ENCODE data around the gene F2R. TPM values are rescaled to one million over a fixed set of nuclear protein-coding genes. Genes with fewer than 3 reads are reported as not detected.
"Not testable (repeated sequence)": the region's sequence is repeated elsewhere in the genome, so short reads cannot be mapped to it uniquely, and the experiment has no call there.

The F2R gene
- polyA plus RNA-seq, 2 donors = 0.45 to 1.5 TPM

DNA sequence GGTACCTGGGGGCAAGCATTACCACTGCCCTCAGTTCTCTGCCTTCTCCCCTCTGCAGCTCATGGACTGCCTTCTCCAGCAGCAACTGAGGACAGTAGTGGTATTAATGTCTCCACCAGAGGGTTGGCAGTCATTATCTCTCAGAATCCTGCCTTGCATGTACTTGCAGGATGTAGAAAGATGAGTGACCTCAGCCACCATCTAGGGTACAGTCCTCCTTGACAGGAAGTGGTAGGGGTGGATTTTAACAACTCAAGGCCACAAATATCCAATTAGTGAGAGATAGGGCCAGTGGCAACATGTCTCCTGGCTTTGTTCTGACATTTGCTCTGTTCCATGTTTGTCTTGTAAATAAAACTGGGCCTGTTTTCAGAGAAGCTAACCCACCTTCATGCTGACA lies 47.2 kb downstream of the F2R start:
- Histone ChIP-seq H3K36me3 (ENCODE audit: control insufficient read depth in 2 of 2, insufficient read depth in 2 of 2, low read length in 1 of 2) (no peaks in the 10 kb centered on the region), H3K4me1 (ENCODE audit: control insufficient read depth in 2 of 2, insufficient read depth in 2 of 2, low read length in 1 of 2) (no peaks in the 10 kb centered on the region), H3K27ac (ENCODE audit: low read depth in 2 of 2, low read length in 1 of 2) (no peak overlapping the region)

DNA sequence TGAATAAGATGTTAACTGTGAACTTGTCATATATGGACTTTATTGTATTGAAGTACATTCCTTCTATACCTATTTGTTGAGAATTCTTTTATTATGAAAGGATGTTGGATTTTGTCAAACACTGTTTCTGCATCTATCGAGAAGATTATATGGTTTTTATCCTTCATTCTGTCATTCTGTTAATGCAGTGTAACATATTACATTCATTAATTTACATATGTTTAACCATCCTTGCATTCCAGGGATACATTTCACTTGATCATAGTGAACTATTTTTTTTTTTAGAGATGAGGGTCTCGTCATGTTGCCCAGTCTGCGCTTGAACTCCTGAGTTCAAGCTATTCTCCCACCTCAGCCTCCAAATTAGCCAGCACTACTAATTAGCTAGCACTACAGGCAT lies 48.4 kb downstream of the F2R start:
- WGBS, 2 donors = 67 to 78% methylated on average over 3 of the region's 3 CpGs
- Histone ChIP-seq H3K4me1 (ENCODE audit: control insufficient read depth in 2 of 2, insufficient read depth in 2 of 2, low read length in 1 of 2) (no peaks in the 10 kb centered on the region), H3K27ac (ENCODE audit: low read depth in 2 of 2, low read length in 1 of 2) (no peak overlapping the region), H3K36me3 (ENCODE audit: control insufficient read depth in 2 of 2, insufficient read depth in 2 of 2, low read length in 1 of 2) (no peaks in the 10 kb centered on the region), H3K9me3 (ENCODE audit: control insufficient read depth in 2 of 2, insufficient read depth in 1 of 2, low read depth in 1 of 2, low read length in 1 of 2) (no peaks in the 10 kb centered on the region), H3K4me3 (ENCODE audit: low read depth in 1 of 2, low read length in 2 of 2) (no peak overlapping the region), H3K27me3 (ENCODE audit: control insufficient read depth in 1 of 2, insufficient read depth in 2 of 2, low read length in 2 of 2) (no peaks in the 10 kb centered on the region)

More for the DNA sequence above, 47.2 kb downstream of the F2R start:
- H3K9me3 ChIP-seq (ENCODE audit: control insufficient read depth in 2 of 2, insufficient read depth in 1 of 2, low read depth in 1 of 2, low read length in 1 of 2) = no peaks in the 10 kb centered on the region
- H3K4me3 ChIP-seq (ENCODE audit: low read depth in 1 of 2, low read length in 2 of 2) = no peak overlapping the region
- H3K27me3 ChIP-seq (ENCODE audit: control insufficient read depth in 1 of 2, insufficient read depth in 2 of 2, low read length in 2 of 2) = no peaks in the 10 kb centered on the region

DNA sequence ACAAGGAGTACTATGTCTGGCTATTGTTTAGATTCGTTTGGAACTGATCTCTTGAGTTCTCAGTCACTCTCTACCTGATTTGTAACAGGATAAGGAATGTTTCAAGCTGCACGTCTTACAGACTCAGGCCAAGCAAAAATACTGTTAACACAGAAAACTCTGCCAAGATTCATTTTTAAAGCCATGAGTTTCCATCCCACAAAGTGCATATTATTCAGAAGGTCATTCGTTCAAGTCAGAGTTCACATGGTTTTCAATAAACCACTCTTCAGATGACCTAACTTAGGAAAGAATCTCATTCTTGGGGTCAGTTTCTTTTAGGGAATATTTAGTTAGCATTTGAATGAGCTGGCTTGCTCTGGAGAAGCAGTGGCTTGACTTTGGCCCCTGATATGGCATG lies 49.3 kb downstream of the F2R start:
- WGBS, 2 donors = 64% methylated on average over 3 of the region's 3 CpGs
- no peaks in the 10 kb centered on the region for H3K9me3 ChIP-seq (ENCODE audit: control insufficient read depth in 2 of 2, insufficient read depth in 1 of 2, low read depth in 1 of 2, low read length in 1 of 2)
- H3K4me3 ChIP-seq (ENCODE audit: low read depth in 1 of 2, low read length in 2 of 2) = no peak overlapping the region
- no peak overlapping the region for H3K27ac ChIP-seq (ENCODE audit: low read depth in 2 of 2, low read length in 1 of 2)
- H3K4me1 ChIP-seq (ENCODE audit: control insufficient read depth in 2 of 2, insufficient read depth in 2 of 2, low read length in 1 of 2) = no peaks in the 10 kb centered on the region
- H3K27me3 ChIP-seq (ENCODE audit: control insufficient read depth in 1 of 2, insufficient read depth in 2 of 2, low read length in 2 of 2) = no peaks in the 10 kb centered on the region
- no peaks in the 10 kb centered on the region for H3K36me3 ChIP-seq (ENCODE audit: control insufficient read depth in 2 of 2, insufficient read depth in 2 of 2, low read length in 1 of 2)

DNA sequence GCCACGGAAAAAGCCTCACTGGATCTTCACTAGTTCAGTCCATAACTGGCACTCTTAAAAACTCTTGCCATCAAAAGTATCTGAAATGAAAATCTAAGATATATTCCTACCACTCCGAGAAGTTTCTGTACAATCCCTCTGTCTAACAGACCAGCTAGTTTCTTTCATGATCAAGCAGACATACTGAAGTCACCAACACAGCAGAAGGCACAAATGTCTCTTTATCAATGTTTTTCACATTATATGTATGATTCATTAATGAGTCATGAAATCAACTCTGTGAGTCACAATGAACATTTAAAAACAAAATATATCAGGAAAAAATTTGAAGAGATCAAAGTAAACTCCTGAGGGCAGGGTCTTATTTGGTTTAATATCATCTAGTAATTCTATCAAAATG lies 50.8 kb downstream of the F2R start:
- Histone ChIP-seq H3K27ac (ENCODE audit: low read depth in 2 of 2, low read length in 1 of 2) (no peak overlapping the region), H3K36me3 (ENCODE audit: control insufficient read depth in 2 of 2, insufficient read depth in 2 of 2, low read length in 1 of 2) (no peaks in the 10 kb centered on the region), H3K27me3 (ENCODE audit: control insufficient read depth in 1 of 2, insufficient read depth in 2 of 2, low read length in 2 of 2) (no peaks in the 10 kb centered on the region), H3K4me3 (ENCODE audit: low read depth in 1 of 2, low read length in 2 of 2) (no peak overlapping the region), H3K4me1 (ENCODE audit: control insufficient read depth in 2 of 2, insufficient read depth in 2 of 2, low read length in 1 of 2) (no peaks in the 10 kb centered on the region), H3K9me3 (ENCODE audit: control insufficient read depth in 2 of 2, insufficient read depth in 1 of 2, low read depth in 1 of 2, low read length in 1 of 2) (no peaks in the 10 kb centered on the region)
- 90 to 95% methylated on average over 2 of the region's 2 CpGs for WGBS, 2 donors

DNA sequence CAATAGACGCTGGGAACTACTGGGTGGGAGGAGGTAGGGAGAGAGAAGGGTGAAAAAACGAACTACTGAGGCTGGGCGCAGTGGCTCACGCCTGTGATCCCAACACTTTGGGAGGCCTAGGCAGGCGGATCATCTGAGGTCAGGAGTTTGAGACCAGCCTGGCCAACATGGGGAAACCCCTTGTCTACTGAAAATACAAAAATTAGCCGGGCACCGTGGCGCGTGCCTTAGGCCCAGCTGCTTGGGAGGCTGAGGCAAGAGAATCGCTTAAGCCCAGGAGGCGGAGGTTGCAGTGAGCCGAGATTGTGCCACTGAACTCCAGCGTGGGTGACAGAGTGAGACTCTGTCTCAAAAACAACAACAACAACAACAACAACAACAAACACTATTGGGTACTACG lies 55.1 kb downstream of the F2R start:
- not testable (repeated sequence) for H3K27ac ChIP-seq (ENCODE audit: low read depth in 2 of 2, low read length in 1 of 2); H3K9me3 ChIP-seq (ENCODE audit: control insufficient read depth in 2 of 2, insufficient read depth in 1 of 2, low read depth in 1 of 2, low read length in 1 of 2); H3K36me3 ChIP-seq (ENCODE audit: control insufficient read depth in 2 of 2, insufficient read depth in 2 of 2, low read length in 1 of 2); H3K27me3 ChIP-seq (ENCODE audit: control insufficient read depth in 1 of 2, insufficient read depth in 2 of 2, low read length in 2 of 2); H3K4me1 ChIP-seq (ENCODE audit: control insufficient read depth in 2 of 2, insufficient read depth in 2 of 2, low read length in 1 of 2); H3K4me3 ChIP-seq (ENCODE audit: low read depth in 1 of 2, low read length in 2 of 2)
- whole genome bisulfite sequencing, 2 donors = 93 to 94% methylated on average over 14 of the region's 14 CpGs

DNA sequence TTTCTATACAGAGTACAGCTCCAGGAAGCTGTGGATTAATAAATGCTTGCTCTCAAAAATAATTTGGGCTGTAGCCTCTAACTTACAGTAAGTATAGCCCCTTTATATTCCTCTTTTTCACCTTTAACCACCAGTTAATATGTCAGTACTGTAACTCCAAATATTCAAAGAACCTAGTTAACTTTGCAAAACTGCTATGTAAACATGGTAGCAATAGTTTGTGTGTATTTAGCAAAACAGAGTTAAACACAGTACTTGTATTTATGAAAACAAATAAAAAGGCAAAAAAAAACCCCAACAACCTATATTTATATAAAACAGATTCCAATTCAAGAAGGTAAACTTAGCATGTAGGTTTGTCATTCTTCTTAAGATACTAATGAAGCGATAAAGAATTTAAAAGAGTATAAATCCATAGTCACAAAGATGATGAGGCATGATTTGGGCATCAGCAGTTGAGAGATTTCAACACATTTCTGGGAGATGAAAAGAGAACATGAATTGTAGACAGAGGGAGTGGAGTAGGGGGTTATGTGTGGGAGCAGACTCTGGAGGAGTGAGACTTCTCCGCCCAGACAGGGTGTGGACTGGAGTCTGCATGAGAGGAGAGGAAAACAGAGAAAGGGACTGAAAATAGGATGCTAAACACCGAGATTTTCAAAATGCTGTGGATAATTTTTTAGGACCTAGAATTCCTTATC lies 55.9 kb downstream of the F2R start:
- no peak overlapping the region for H3K27ac ChIP-seq (ENCODE audit: low read depth in 2 of 2, low read length in 1 of 2)
- no peaks in the 10 kb centered on the region for H3K9me3 ChIP-seq (ENCODE audit: control insufficient read depth in 2 of 2, insufficient read depth in 1 of 2, low read depth in 1 of 2, low read length in 1 of 2)
- H3K27me3 ChIP-seq (ENCODE audit: control insufficient read depth in 1 of 2, insufficient read depth in 2 of 2, low read length in 2 of 2) = no peaks in the 10 kb centered on the region
- H3K36me3 ChIP-seq (ENCODE audit: control insufficient read depth in 2 of 2, insufficient read depth in 2 of 2, low read length in 1 of 2) = no peaks in the 10 kb centered on the region
- H3K4me1 ChIP-seq (ENCODE audit: control insufficient read depth in 2 of 2, insufficient read depth in 2 of 2, low read length in 1 of 2) = no peaks in the 10 kb centered on the region
- no peak overlapping the region for H3K4me3 ChIP-seq (ENCODE audit: low read depth in 1 of 2, low read length in 2 of 2)
- 63 to 68% methylated on average over 3 of the region's 3 CpGs for WGBS, 2 donors

DNA sequence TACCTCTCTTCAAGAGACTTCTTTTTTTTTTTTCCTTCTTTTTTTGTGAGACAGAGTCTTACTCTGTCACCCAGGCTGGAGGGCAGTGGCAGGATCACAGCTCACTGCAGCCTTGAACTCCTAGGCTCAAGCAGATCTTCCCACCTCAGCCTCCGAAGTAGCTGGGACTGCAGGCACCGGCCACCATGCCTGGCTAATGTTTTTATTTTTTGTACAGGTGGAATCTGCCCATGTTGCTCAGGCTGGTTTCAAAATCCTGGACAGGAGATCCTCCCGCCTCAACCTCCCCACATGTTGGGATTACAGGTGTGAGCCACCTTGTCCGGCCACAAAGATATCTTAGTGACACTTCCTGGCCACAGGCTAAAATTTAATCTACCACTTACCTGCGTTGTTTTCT lies 60.0 kb downstream of the F2R start:
- no peaks in the 10 kb centered on the region for H3K27me3 ChIP-seq (ENCODE audit: control insufficient read depth in 1 of 2, insufficient read depth in 2 of 2, low read length in 2 of 2)
- 82 to 91% methylated on average over 5 of the region's 5 CpGs for WGBS, 2 donors

DNA sequence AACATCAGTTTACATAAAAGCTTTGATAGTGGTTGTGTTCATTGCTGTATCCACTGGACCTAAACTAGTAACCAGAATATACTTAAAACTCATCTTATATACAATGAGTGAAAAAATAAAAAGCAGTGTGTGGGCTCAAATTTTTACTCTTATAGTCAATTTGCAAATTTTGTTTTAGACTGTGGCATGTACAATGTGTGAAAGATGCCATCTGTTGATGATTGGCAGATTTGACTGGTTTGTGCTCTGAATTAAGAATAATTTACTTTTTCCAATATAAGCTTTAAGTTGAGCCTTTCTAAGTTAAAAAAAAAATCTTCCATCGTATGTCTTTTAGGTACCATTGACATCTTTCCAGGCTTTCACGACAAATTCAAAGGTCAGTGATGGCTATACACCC lies 60.5 kb downstream of the F2R start:
- Histone ChIP-seq H3K4me1 (ENCODE audit: control insufficient read depth in 2 of 2, insufficient read depth in 2 of 2, low read length in 1 of 2) (no peaks in the 10 kb centered on the region), H3K36me3 (ENCODE audit: control insufficient read depth in 2 of 2, insufficient read depth in 2 of 2, low read length in 1 of 2) (no peaks in the 10 kb centered on the region), H3K27ac (ENCODE audit: low read depth in 2 of 2, low read length in 1 of 2) (no peak overlapping the region), H3K4me3 (ENCODE audit: low read depth in 1 of 2, low read length in 2 of 2) (no peak overlapping the region), H3K27me3 (ENCODE audit: control insufficient read depth in 1 of 2, insufficient read depth in 2 of 2, low read length in 2 of 2) (no peaks in the 10 kb centered on the region), H3K9me3 (ENCODE audit: control insufficient read depth in 2 of 2, insufficient read depth in 1 of 2, low read depth in 1 of 2, low read length in 1 of 2) (no peaks in the 10 kb centered on the region)
- 75 to 83% methylated on average over 2 of the region's 2 CpGs for WGBS, 2 donors

More for the DNA sequence above, 60.0 kb downstream of the F2R start:
- Histone ChIP-seq H3K36me3 (ENCODE audit: control insufficient read depth in 2 of 2, insufficient read depth in 2 of 2, low read length in 1 of 2) (no peaks in the 10 kb centered on the region), H3K27ac (ENCODE audit: low read depth in 2 of 2, low read length in 1 of 2) (no peak overlapping the region), H3K4me3 (ENCODE audit: low read depth in 1 of 2, low read length in 2 of 2) (no peak overlapping the region), H3K9me3 (ENCODE audit: control insufficient read depth in 2 of 2, insufficient read depth in 1 of 2, low read depth in 1 of 2, low read length in 1 of 2) (no peaks in the 10 kb centered on the region), H3K4me1 (ENCODE audit: control insufficient read depth in 2 of 2, insufficient read depth in 2 of 2, low read length in 1 of 2) (no peaks in the 10 kb centered on the region)

DNA sequence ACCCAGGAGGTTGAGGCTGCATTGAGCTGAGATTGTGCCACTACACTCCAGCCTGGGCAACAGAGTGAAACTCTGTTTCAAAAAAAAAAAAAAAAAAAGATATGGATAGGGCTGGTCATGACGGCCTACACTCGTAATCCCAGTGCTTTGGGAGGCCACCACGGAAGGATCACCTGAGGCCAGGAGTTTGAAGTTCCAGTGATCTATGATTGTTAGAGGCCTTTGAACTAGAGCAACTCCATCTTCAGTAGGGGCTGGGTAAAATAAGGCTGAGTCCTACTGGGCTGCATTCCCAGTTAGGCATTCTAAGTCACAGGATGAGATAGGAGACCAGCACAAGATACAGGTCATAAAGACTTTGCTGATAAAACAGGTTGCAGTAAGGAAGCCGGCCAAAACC lies 64.7 kb downstream of the F2R start:
- not testable (repeated sequence) for H3K27me3 ChIP-seq (ENCODE audit: control insufficient read depth in 1 of 2, insufficient read depth in 2 of 2, low read length in 2 of 2); H3K4me3 ChIP-seq (ENCODE audit: low read depth in 1 of 2, low read length in 2 of 2); H3K9me3 ChIP-seq (ENCODE audit: control insufficient read depth in 2 of 2, insufficient read depth in 1 of 2, low read depth in 1 of 2, low read length in 1 of 2); H3K27ac ChIP-seq (ENCODE audit: low read depth in 2 of 2, low read length in 1 of 2); H3K36me3 ChIP-seq (ENCODE audit: control insufficient read depth in 2 of 2, insufficient read depth in 2 of 2, low read length in 1 of 2); H3K4me1 ChIP-seq (ENCODE audit: control insufficient read depth in 2 of 2, insufficient read depth in 2 of 2, low read length in 1 of 2)
- 89 to 95% methylated on average over 4 of the region's 4 CpGs for WGBS, 2 donors

DNA sequence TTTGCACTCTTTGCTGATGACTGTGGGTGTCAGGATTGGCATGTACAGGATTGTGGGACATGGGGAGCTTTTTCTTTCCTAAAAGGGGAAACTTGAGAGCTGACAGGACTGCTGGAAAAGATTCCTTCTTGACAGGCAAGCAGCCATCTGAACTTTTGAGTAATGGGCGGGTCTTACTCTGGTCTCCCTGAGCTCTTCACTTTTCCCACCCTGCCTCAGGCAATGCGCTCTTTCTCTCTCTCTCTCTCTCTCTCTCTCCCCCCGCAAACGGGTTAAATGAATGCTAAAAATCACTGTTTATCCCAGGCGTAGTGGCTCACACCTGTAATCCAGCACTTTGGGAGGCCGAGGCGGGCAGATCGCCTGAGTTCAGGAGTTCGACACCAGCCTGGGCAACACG lies 65.8 kb downstream of the F2R start:
- Histone ChIP-seq H3K9me3 (ENCODE audit: control insufficient read depth in 2 of 2, insufficient read depth in 1 of 2, low read depth in 1 of 2, low read length in 1 of 2) (no peaks in the 10 kb centered on the region), H3K4me3 (ENCODE audit: low read depth in 1 of 2, low read length in 2 of 2) (no peak overlapping the region), H3K27ac (ENCODE audit: low read depth in 2 of 2, low read length in 1 of 2) (no peak overlapping the region), H3K36me3 (ENCODE audit: control insufficient read depth in 2 of 2, insufficient read depth in 2 of 2, low read length in 1 of 2) (no peaks in the 10 kb centered on the region), H3K4me1 (ENCODE audit: control insufficient read depth in 2 of 2, insufficient read depth in 2 of 2, low read length in 1 of 2) (no peaks in the 10 kb centered on the region), H3K27me3 (ENCODE audit: control insufficient read depth in 1 of 2, insufficient read depth in 2 of 2, low read length in 2 of 2) (no peaks in the 10 kb centered on the region)
- 87 to 89% methylated on average over 10 of the region's 10 CpGs for WGBS, 2 donors
